ENCODE results near the gene PHF20. TPM values are rescaled to one million over a fixed set of nuclear protein-coding genes. Genes with fewer than 3 reads are reported as not detected.
"Not testable (repeated sequence)": the region's sequence is repeated elsewhere in the genome, so short reads cannot be mapped to it uniquely, and the experiment has no call there.

The PHF20 gene
- total RNA-seq, 1 donor from 2014 or later = 109 TPM

DNA sequence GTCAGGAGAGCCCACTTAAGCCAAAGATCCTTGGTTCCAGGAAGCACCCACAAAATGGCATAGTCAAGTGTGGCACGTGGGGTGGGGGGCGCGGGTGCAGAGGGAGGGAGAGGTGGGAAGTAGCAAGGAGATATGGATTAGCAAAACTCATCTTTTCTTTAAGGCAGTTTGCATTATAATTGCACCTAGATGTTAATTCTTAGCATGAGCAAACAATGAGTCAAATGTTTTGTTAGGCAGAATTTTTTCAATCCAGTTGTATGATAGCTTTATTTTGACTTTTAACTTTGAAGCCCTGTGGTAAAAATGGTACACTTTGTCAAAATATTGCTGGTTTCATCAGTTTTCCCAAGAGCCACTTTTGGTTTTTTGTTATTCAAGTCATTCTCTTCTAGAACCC is 167.4 kb downstream of the PHF20 start:
- H3K4me1 ChIP-seq = no peaks in the 10 kb centered on the region
- peaks cover 30 to 53% of the 10 kb centered on the region in 2 donors for H3K36me3 ChIP-seq
- H3K27ac ChIP-seq = no peak overlapping the region
- intact Hi-C loops (cut with DNase I) = no loop called here
- no peak overlapping the region for H3K4me3 ChIP-seq
- no peak for DNase-seq (ENCODE audit: low spot score in 2 of 2)
- TF ChIP-seq, protein P1, sequence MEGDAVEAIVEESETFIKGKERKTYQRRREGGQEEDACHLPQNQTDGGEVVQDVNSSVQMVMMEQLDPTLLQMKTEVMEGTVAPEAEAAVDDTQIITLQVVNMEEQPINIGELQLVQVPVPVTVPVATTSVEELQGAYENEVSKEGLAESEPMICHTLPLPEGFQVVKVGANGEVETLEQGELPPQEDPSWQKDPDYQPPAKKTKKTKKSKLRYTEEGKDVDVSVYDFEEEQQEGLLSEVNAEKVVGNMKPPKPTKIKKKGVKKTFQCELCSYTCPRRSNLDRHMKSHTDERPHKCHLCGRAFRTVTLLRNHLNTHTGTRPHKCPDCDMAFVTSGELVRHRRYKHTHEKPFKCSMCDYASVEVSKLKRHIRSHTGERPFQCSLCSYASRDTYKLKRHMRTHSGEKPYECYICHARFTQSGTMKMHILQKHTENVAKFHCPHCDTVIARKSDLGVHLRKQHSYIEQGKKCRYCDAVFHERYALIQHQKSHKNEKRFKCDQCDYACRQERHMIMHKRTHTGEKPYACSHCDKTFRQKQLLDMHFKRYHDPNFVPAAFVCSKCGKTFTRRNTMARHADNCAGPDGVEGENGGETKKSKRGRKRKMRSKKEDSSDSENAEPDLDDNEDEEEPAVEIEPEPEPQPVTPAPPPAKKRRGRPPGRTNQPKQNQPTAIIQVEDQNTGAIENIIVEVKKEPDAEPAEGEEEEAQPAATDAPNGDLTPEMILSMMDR (IDR thresholded peaks at IDR 0.05) = no peak
- no peaks in the 10 kb centered on the region for H3K9me3 ChIP-seq
- H3K27me3 ChIP-seq = no peaks in the 10 kb centered on the region

DNA sequence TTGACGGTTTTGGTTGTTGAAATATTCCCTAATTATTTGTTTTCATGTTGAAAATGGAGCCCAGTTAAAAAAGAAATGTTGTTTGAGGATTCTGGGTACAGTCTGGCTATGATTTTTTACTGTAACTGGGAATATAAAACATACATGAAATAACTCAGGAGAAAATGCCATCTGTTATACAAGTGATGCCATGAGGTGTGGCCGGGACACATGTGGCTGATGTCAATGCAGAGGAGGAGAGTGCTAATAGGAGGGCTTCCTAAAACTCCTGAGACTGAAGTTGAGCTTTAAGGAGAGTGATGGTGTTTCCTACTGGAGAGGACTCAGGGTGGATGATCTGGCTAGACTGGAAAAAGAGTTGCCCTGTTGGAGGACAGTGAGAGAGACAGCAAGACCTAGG is 169.8 kb downstream of the PHF20 start:
- intact Hi-C loops (cut with DNase I) = no loop called here
- Histone ChIP-seq H3K36me3 (peaks cover 38 to 53% of the 10 kb centered on the region in 2 donors), H3K9me3 (no peaks in the 10 kb centered on the region), H3K27me3 (no peaks in the 10 kb centered on the region), H3K4me3 (no peak overlapping the region), H3K4me1 (no peaks in the 10 kb centered on the region), H3K27ac (no peak overlapping the region)
- no peak for DNase-seq (ENCODE audit: low spot score in 2 of 2)
- TF ChIP-seq, protein P1 (IDR thresholded peaks at IDR 0.05) = no peak

DNA sequence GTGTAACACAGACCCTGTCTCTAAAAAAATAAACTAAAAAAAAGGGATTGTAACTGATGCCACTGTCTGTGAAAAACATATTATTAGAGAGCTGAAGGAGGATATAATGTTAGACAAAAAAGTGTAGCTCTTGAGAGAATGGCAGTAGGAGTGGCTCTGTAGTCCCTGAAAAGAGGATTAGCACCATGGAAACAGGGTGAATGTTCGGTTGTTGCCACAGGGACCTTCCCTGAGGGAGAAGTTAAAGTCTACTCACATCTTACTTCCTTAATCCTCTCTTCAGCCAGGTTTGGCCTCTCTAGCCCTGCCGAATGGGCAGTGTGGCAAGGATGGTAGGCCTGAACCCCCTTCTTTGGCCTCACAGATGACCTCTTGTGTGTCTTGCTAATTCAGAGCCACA is 170.4 kb downstream of the PHF20 start:
- no peaks in the 10 kb centered on the region for H3K4me1 ChIP-seq
- peaks cover 40 to 57% of the 10 kb centered on the region in 2 donors for H3K36me3 ChIP-seq
- no peak overlapping the region for H3K27ac ChIP-seq
- no peak for DNase-seq (ENCODE audit: low spot score in 2 of 2)
- intact Hi-C loops (cut with DNase I) = no loop called here
- TF ChIP-seq, protein P1 (IDR thresholded peaks at IDR 0.05) = no peak
- H3K4me3 ChIP-seq = no peak overlapping the region
- H3K9me3 ChIP-seq = no peaks in the 10 kb centered on the region
- H3K27me3 ChIP-seq = no peaks in the 10 kb centered on the region

GRCh38 chr20:35947489-35947888 is 175.7 kb downstream of the PHF20 start:
- intact Hi-C loops (cut with DNase I) = no loop called here
- H3K27ac ChIP-seq = peak overlapping the region in 1 of 2 donors; percentile 51
- H3K9me3 ChIP-seq = no peaks in the 10 kb centered on the region
- H3K4me3 ChIP-seq = no peak overlapping the region
- peaks cover 0 to 15% of the 10 kb centered on the region in 2 donors for H3K4me1 ChIP-seq
- H3K36me3 ChIP-seq = peaks cover 28 to 29% of the 10 kb centered on the region in 2 donors
- no peak for DNase-seq (ENCODE audit: low spot score in 2 of 2)
- TF ChIP-seq, protein P1 (IDR thresholded peaks at IDR 0.05) = no peak
- H3K27me3 ChIP-seq = no peaks in the 10 kb centered on the region

DNA sequence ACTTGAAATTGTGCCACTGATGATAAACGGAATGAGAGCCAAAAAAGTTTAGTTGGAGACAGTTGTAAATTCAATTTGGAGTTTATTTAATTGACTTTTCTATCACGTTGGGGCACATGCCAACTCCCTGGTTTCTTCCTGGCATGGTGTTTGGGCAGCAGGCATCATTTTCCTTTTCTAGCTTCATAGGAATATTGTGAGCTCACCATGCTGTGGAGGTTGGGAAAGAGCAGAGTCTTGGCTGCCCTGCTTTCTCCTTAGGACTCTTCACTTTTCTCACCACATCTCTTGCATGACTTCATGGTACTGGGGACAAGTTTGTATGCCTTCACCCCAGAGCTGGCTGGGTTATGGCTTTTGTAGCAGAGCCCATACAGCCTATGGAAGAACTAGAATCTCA is 176.1 kb downstream of the PHF20 start:
- H3K27me3 ChIP-seq = no peaks in the 10 kb centered on the region
- intact Hi-C loops (cut with DNase I) = no loop called here
- no peak overlapping the region for H3K4me3 ChIP-seq
- TF ChIP-seq, protein P1 (IDR thresholded peaks at IDR 0.05) = no peak
- no peaks in the 10 kb centered on the region for H3K9me3 ChIP-seq
- H3K36me3 ChIP-seq = peaks cover 25 to 28% of the 10 kb centered on the region in 2 donors
- peaks cover 0 to 19% of the 10 kb centered on the region in 2 donors for H3K4me1 ChIP-seq
- DNase-seq (ENCODE audit: low spot score in 2 of 2) = no peak
- peak overlapping the region in 1 of 2 donors; percentile 51 for H3K27ac ChIP-seq

DNA sequence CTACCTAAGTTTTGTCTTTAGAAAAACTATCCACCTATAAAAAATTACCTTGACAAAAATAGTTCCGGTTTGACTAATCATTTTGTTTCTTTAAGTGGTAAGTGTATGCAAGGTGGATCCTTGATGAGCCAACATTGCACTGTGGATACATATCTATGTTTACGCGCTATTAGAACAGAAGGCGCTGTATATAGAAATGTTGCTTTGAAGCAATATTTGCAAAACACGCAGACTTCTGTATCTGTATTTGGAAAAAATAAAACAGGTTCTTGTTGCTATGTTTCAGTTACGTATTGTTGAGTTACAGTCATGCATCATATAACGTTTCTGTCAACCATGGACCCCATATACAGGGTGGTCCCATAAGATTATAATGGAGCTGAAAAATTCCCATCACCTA is 178.3 kb downstream of the PHF20 start:
- intact Hi-C loops (cut with DNase I) = loop anchor here (5.0 to 10.0 kb wide), 3 partner anchors 112 to 1585 kb away; partner anchors contain the start of genes ITCH and SPAG4
- TF ChIP-seq, protein P1 (IDR thresholded peaks at IDR 0.05) = no peak

GRCh38 chr20:35952080-35952479 is 180.3 kb downstream of the PHF20 start:
- DNase-seq (ENCODE audit: low spot score in 2 of 2); H3K4me3 ChIP-seq; H3K9me3 ChIP-seq; H3K27ac ChIP-seq; H3K27me3 ChIP-seq: not testable (repeated sequence)
- intact Hi-C loops (cut with DNase I) = loop anchor here (5.0 to 10.0 kb wide), 3 partner anchors 110 to 1587 kb away; partner anchors contain the start of genes ITCH and SPAG4
- Histone ChIP-seq H3K4me1 (peaks cover 0 to 26% of the 10 kb centered on the region in 2 donors), H3K36me3 (peaks cover 11 to 12% of the 10 kb centered on the region in 2 donors)

More for the DNA sequence above, 178.3 kb downstream of the PHF20 start:
- H3K4me3 ChIP-seq = no peak overlapping the region
- peaks cover 13 to 18% of the 10 kb centered on the region in 2 donors for H3K36me3 ChIP-seq
- H3K27ac ChIP-seq = no peak overlapping the region
- DNase-seq (ENCODE audit: low spot score in 2 of 2) = no peak
- H3K27me3 ChIP-seq = no peaks in the 10 kb centered on the region
- no peaks in the 10 kb centered on the region for H3K9me3 ChIP-seq
- H3K4me1 ChIP-seq = peaks cover 0 to 23% of the 10 kb centered on the region in 2 donors
